CD4-positive, alpha-beta T cell treated with Interleukin-4 for 1 hour (primary cell): Measurements from ENCODE around the gene AFF1.

ENCODE experiments used
- DNase-seq, 2 donors: peaks; one replicate each; pipeline ENCODE4 v3.0.0-alpha.2; 2020 to 2022

The AFF1 gene

DNA sequence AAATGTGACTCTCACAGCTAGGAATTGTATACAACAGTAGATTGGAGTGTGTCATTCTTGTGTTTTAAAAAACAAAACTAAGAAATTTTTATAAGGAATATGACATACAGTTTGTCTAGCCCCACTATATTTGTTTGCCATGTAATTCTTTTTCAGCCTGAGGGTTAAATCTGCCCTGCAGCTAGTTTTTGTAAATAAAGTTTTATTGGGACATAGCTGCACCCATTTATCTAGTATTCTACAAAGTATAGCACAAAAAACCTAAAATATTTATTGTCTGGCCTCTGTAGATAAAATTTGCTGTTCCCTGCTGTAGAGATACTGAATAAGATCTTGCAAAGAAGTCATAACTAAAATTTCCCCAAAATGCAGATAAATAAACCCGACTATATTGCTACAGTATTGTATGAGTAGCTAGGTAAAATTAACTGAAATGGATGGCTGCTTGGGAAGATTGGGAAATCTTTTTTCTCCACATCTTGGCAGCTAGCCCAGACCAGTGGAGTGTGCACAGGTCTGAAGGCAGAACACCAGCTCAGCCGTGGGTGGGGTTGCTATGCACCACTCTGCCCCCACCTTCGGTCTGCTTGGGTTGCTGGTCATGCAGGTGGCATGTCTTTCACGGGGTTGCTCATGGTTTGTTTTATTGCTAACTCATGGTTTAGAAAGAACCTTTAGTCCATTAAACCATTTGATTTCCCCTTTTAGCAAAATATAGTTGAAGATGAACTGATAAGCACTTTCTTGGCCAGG lies 157.8 kb downstream of the AFF1 start:
- peak in 1 of 2 donors; percentile 19 for DNase-seq

DNA sequence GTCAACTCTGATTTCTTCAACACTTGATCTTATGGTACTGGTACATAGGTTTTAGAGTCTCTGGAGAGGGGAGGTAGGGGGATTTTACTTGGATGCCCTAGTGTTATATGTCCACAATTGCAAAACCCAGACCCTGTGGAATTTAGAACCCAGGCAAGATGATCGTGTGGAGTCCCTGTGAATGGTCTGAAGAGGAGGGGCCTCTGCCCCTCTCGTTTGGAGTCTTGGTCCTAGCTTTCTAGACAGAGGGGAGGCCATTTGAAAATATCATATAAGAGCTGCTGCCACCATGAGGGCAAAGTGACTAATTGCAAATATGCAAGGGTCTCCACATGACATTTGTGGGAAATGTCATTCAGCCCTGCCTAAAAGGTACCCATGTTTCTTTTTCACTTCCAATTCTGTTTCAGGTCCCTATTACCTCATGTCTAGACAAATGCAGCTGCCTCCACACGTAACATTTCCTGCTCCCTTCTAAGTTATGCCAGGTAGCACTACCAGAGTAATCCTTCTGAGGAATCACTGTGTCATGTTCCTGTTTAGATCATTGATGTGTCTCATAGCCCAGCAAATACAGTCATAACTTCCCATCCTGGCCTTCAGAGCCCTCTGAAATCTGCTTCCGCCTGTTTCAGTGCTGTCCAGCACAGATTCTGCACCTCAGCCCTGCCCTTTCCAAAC lies 158.8 kb downstream of the AFF1 start:
- peak; percentile 52 to 62 for DNase-seq

DNA sequence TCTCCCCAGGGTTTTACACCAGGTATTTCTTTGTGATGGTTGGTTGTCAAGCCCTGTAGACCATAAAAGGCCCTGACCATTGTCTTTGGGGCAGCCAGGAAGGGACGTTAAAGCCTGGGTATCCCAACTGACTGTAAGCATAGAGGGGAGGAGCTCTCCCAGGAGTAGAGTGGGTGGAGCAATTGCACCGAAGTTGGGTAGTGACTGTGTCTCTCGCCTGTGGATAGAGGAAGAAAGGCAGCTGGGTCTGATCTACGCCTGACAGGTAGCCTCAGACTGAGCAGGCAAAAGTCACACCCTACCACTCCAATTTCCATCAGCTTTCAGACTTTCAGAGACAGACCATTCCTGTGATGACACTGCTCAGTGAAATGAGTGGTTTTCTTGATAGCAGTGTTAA lies 162.3 kb downstream of the AFF1 start:
- no peak for DNase-seq

DNA sequence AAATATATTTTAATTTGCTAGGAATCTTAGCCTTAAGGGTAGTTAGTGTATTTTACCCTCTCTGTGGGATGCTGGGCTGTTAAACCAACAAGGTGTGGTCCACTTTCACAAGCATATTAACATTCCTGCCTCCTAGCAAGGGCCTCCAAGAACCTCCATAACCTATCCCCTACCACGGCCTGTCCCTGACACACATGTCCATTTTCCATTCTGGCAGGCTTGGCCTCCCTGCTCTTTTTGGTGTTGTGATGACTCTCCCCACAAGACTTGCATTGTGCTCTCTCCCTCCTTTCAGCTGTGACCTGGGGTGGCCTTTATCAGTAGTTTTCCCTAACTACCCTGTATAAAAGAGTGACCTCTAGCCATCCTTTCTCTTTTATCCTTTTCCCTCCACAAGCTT lies 165.4 kb downstream of the AFF1 start:
- no peak for DNase-seq

DNA sequence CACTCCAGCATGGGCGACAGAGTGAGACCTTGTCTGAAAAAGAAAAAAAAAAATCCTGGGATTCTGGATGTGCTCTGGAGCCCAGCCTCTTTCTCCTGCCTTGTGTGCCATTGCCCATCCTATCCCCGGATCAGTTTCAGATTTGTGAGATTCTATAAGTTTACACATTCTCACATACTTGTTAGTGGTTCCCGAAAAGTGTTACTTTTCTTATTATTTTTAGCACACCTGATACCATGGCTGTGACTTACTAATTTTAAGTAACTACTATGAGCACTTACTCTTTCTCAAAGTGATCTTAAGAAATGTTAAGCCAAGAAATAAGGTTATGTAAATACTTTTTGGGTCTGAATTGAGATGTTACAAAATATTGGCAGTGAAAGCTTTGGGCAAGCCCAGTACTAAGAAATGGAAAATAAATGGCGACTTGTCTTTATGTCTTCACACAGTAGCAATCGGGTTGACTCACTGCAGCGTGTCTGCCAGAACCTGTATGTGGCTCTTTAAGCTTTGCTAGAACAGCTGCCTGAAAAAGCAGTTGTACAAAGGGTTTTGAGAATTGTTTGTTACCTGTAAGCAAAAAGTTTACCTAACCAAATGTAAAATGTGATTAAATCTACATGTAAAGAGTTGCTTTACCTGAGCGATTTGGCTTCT lies 166.9 kb downstream of the AFF1 start:
- no peak for DNase-seq

DNA sequence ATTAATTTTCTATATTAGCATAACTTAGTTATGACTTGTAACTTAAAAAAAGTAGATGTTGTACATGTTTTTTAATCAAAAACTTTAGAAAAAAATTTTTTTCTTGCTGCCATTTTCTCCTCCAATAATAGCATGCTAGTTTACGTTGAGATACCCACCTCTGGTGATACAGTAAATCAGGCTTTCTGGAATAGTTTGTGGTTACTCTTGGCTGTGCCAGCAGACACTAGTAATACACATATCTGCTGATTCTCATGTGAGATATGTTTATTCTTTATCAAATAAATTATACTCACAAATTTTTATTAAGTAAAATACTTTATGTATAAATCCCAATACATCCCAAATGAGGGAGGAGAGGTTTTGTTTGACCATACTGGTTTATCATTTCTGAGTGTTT lies 168.3 kb downstream of the AFF1 start:
- no peak for DNase-seq

DNA sequence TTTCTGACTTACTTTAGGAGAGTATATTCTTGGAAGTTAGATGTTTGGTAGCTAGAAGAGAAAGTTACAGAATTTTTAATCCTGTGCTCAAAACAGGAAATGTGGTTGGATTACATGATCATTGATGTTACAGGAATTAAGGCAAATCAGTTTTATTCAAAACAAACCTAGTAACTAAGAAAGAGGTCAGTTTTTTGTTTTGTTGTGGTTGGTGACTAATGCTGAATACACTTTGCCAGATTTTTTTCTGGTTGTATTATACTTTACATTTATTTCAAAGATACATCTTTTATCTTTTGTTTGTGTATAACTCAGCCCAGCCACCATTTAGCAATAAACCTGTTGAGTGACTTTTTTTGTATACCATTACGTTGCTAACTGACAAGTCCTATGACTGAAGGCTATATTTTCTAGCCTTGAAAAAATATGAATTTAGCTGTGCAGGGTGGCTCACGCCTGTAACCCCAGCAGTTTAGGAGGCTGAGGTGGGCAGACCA lies 168.9 kb downstream of the AFF1 start:
- DNase-seq = peak in 1 of 2 donors; percentile 74

DNA sequence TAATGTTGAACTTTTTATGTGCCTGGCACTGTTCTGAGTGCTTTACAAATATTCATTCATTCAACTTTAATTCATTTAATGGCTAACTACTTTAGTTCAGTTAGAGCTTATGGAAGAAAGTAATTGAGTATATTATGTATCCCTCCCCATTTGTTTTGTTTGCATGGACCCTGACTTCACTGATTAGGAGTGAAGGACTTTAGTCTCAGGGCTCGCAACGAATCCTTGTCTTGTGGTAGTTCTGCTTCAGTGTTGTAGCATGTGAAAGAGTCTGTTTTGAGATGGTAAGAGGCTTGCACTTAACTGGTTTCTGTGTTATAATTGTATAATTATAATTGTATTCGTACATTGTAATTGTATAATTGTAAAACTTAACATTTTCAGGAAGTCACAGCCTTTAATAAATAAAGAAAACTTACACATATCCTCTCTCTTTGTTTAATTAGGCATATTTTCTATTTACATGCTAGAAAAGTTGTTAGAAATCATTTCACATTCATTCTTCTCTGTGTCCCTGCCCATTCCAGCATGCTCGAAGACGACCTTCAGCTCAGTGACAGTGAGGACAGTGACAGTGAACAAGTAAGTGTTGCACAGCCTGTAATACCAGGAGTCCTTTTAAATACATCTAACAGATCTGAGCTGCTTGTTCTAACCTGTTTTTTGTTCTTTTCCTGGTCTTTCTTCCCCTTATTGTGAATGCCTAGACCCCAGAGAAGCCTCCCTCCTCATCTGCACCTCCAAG lies 170.5 kb downstream of the AFF1 start:
- DNase-seq = no peak

DNA sequence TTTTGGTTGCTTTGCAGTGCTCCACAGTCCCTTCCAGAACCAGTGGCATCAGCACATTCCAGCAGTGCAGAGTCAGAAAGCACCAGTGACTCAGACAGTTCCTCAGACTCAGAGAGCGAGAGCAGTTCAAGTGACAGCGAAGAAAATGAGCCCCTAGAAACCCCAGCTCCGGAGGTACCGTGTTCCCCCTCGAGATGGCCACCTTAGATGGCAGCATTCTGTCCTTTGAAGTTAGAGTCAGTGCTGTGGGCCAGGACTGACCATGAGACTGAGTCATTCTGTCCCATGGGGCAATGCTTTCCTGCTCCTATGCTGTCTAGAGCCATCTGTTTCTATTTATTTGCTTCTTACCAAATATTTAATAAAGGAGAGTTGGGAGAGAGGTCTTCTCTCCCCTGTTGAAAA lies 173.3 kb downstream of the AFF1 start:
- no peak for DNase-seq

DNA sequence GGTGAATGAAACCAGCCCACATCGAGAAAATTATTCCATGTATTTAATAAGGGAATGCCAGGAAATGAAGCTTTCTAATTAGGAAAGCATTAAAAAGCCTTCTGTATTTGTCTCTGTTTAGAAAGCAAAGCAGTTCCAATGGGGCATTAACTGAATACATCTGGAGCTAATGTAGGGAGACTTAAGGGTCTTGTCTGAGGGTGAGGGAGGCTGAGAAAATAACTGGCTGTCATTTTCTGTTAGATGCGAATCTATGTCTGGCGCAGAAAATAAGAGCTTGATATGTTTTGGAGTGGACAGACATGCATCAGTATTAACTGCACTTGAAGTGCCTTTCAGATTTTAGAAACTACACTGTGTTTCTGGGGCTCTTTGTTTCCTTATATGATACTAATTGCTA lies 174.3 kb downstream of the AFF1 start:
- DNase-seq = no peak

DNA sequence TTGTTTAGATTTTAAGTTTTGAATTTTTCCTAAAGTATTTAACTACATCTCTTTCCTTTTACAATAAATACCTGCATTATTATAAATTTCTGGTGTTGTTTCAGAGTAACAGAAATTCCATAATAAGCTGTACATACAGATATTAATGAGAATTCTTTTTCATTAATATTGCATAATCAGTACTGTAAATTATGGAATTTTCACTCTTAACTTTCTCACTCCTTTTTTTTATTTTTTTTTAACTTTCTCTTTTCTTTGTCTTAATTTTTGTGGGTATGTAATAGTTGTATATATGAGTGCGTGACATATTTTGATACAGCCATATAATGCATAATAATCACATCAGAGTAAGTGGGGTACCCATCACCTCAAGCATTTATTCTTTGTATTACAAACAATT lies 175.1 kb downstream of the AFF1 start:
- DNase-seq = no peak

DNA sequence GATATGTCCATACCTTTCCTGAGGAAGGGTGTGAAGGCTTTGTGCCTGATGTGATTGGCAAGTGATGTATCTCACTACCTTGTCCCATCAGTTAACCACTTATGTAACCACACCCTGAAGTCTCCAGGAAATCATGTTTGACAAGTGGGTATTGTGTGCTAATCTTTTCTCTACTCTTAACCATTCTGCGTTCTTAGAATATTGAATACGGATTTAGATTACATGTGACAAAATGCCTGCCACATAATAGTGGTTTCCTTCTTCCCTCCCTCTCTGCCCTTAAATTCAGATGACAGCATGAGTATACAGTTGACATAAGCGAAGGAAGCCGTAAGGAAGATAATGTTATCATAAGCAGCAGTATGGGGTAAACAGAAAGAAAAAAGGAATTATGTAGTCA lies 177.3 kb downstream of the AFF1 start:
- no peak for DNase-seq

DNA sequence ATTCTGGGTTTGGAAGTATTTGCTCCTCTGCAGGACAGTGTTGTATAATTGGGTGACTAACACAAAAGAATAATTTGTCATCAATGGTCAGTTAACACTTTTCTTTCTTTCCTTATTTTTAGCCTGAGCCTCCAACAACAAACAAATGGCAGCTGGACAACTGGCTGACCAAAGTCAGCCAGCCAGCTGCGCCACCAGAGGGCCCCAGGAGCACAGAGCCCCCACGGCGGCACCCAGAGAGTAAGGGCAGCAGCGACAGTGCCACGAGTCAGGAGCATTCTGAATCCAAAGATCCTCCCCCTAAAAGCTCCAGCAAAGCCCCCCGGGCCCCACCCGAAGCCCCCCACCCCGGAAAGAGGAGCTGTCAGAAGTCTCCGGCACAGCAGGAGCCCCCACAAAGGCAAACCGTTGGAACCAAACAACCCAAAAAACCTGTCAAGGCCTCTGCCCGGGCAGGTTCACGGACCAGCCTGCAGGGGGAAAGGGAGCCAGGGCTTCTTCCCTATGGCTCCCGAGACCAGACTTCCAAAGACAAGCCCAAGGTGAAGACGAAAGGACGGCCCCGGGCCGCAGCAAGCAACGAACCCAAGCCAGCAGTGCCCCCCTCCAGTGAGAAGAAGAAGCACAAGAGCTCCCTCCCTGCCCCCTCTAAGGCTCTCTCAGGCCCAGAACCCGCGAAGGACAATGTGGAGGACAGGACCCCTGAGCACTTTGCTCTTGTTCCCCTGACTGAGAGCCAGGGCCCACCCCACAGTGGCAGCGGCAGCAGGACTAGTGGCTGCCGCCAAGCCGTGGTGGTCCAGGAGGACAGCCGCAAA lies 179.6 kb downstream of the AFF1 start:
- no peak for DNase-seq

DNA sequence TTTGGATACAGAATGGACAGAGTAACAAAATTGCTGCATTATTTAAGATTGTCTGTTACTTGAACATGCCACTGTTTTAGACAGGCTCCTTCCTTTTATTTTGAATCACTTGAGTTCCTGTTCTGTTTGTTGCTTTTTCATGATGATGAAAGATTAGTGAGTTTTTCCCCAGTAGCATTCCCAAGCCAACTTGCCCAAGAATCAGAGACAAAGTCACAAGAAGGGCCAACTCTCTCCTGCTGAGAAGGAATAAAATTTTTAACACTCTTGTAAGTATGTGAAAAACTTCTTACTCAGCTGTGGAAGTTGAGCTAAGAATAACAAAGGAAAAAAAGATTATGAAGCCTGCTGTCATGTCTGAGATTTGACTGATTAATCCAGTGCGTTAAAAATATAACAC lies 181.4 kb downstream of the AFF1 start:
- DNase-seq = no peak

DNA sequence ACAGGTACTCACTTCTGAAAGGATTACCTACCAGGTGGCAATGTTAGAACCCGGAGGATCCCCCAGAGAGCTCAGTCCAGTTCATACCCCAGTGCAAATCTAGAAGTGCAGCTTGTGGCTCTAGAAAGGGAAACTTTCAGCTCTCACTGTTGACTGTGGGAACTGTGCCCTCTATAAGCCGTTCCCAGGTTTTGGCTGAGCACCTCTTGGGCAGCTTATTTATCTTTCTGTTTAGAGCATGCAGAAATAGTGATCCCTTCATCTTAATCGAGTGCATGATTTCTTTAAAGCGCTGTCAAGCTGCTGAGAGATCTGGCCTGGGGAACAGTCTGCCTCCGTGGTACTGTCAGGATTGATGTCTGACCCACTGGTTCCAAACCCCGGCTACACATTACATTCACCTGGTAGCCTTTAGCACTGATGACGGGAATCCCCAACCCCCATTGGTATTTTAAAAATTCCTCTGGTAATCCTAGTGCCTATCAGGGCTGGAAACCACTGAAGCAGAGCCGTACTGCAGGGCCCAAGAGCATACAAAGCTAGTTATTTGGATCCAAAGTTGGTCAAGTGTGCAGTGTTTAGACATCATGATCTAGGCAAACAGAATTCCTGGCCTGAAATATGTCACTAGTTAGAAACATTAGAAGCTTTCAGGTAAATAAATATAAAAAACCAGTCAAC lies 182.4 kb downstream of the AFF1 start:
- DNase-seq = no peak

DNA sequence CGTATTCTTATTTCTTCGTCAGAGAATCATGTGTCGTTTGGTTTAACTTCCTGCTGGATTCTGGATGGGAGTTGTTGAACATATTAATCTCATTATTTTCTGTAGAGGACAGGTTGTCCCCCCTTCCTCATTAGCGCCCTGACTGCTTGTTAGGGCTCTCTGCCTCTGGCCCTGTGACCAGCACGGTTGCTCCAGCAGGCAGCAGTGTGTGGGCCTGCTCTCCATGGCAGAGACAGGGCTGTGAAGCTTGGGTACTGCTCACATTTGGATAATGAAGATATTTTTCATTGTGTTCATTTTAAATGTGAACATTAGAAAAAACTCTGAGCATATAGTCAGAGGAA lies 182.9 kb downstream of the AFF1 start:
- no peak for DNase-seq

DNA sequence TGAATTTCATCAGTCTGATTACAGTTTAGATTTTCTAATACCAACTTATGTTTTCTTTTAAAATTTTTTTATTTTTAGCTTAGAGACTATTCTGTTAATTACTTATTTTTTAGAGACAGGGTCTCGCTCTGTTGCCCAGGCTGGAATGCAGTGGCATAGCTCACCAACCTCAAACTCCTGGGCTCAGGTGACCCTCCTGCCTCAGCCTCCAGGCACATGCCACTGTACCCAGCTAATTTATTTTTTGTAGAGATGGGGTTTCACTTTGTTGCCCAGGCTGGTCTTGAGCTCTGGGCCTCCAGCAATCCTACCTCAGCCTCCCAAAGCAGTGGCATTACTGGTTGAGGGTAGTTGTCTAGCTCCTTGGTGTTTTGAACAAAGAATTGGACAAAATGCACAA lies 183.6 kb downstream of the AFF1 start:
- DNase-seq = no peak

DNA sequence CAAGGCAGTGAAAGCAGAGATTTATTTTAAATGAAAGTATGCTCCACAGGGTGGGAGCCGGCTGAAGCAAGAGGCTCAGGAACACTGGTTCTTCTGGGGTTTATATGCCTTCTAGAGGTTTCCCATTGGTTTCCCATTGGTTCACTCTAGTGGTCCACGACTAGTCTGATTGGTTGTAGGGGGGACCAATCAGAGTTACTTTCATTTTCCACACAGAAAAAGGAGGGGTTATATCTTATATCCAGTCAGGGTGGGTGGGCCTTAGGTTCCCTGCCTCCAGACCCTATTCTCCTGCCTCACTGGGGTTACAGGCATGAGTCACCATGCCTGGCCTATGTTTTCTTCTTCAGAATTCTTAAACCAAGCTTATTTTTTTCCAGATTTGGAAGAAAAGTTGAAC lies 184.0 kb downstream of the AFF1 start:
- DNase-seq = no peak

DNA sequence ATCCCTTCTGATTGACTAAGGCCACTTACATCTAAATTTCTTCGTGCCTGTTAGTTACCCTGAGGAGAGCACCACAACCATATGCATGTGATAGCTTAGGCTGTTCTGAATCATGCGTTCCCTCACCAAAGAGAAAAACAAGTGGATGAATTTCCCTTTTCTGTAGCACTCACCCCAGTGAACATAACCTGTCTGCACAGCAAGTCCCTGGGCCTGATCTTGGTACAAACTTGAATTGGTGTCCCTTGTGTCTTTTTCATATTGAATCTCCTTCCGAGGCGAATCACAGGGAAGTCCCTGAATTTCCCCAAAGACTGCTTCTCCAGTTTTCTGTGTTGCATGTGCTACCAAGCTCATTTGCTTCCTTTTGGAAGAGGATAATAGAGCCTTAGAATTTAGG lies 185.2 kb downstream of the AFF1 start:
- no peak for DNase-seq

DNA sequence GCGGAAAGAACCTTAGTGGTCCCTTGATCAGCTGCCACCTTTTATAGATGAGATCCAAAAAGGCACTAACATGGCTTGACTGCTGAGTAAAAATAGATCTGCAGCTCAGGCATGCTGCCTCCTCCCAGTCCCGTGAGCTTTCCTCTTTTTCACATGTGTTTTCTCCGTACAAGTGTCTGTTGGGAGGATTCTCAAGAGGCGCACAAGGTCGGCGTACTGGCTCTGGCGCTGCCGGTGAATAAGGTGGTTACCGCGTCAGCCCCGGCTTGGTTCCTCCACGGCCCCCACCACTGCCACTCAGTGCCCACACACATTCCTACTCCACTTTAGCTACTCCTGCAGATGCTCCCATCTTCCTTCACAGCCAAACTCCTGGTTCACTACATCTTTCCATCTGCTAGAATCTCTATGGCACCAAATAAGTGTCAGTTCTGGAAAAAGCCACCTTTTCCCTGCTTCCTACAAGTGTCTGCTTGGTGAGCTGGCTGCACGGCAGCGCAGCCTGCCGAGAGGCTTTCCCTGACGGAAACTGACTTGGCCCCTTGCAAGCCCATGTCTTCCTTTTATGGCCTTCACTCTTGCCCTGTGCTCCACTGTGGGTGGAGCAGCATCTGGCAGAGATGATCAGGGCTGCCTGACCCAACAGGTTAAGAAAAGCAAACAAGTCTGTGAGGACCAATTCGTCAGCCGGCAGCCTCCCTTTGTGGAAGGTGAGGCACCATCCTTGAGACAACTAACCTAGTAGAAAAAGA lies 185.8 kb downstream of the AFF1 start:
- no peak for DNase-seq
